ENCODE measurements around the gene DUSP12. TPM values are rescaled to one million over a fixed set of nuclear protein-coding genes. Genes with fewer than 3 reads are reported as not detected.

The DUSP12 gene
- total RNA-seq, 1 donor from 2014 or later: 26.2 TPM

- TF ChIP-seq, protein P1, sequence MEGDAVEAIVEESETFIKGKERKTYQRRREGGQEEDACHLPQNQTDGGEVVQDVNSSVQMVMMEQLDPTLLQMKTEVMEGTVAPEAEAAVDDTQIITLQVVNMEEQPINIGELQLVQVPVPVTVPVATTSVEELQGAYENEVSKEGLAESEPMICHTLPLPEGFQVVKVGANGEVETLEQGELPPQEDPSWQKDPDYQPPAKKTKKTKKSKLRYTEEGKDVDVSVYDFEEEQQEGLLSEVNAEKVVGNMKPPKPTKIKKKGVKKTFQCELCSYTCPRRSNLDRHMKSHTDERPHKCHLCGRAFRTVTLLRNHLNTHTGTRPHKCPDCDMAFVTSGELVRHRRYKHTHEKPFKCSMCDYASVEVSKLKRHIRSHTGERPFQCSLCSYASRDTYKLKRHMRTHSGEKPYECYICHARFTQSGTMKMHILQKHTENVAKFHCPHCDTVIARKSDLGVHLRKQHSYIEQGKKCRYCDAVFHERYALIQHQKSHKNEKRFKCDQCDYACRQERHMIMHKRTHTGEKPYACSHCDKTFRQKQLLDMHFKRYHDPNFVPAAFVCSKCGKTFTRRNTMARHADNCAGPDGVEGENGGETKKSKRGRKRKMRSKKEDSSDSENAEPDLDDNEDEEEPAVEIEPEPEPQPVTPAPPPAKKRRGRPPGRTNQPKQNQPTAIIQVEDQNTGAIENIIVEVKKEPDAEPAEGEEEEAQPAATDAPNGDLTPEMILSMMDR (conservative IDR thresholded peaks at IDR 0.05; ENCODE audit: low read depth, low read length): no peak
- H3K4me3 ChIP-seq (ENCODE audit: low read depth, low read length): no peak overlapping the region
- no peak for DNase-seq (ENCODE audit: low read depth)
These were observed 20.7 kb downstream of the DUSP12 start for GRCh38 chr1:161770250-161770649.

GRCh38 chr1:161771161-161771560 lies 21.6 kb downstream of the DUSP12 start:
- TF ChIP-seq, protein P1 (conservative IDR thresholded peaks at IDR 0.05; ENCODE audit: low read depth, low read length): no peak

GRCh38 chr1:161771973-161772372 lies 22.4 kb downstream of the DUSP12 start:
- H3K4me3 ChIP-seq (ENCODE audit: low read depth, low read length): no peak overlapping the region
- no peak for DNase-seq (ENCODE audit: low read depth)
- TF ChIP-seq, protein P1 (conservative IDR thresholded peaks at IDR 0.05; ENCODE audit: low read depth, low read length): no peak

More at GRCh38 chr1:161771161-161771560, 21.6 kb downstream of the DUSP12 start:
- no peak for DNase-seq (ENCODE audit: low read depth)
- H3K4me3 ChIP-seq (ENCODE audit: low read depth, low read length): no peak overlapping the region

GRCh38 chr1:161772397-161772796 lies 22.8 kb downstream of the DUSP12 start:
- TF ChIP-seq, protein P1 (conservative IDR thresholded peaks at IDR 0.05; ENCODE audit: low read depth, low read length): no peak
- DNase-seq (ENCODE audit: low read depth): no peak
- H3K4me3 ChIP-seq (ENCODE audit: low read depth, low read length): no peak overlapping the region

- DNase-seq (ENCODE audit: low read depth): no peak
- H3K4me3 ChIP-seq (ENCODE audit: low read depth, low read length): no peak overlapping the region
- TF ChIP-seq, protein P1 (conservative IDR thresholded peaks at IDR 0.05; ENCODE audit: low read depth, low read length): no peak
These were observed 24.2 kb downstream of the DUSP12 start for GRCh38 chr1:161773791-161774190.

DNA sequence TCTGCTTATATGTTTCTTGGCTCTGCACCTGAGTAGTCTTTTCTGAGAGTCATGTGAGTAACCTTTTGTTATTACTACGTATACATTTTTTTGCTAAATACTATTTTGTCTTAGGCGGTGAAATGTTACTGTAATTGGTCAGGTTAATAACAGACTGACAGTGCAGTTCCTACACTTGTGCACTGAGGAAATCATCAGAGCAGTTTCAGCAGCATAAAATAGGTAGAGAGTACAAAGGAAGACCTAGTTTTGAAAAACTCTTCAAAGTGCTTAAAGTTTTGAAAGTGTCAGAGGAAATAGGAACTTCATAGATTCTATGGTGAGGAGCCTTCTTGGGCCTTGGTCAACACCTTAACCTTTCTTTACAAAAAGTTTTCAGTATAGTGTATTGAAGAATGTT lies 27.7 kb downstream of the DUSP12 start:
- H3K4me3 ChIP-seq (ENCODE audit: low read depth, low read length): no peak overlapping the region
- no peak for DNase-seq (ENCODE audit: low read depth)
- TF ChIP-seq, protein P1 (conservative IDR thresholded peaks at IDR 0.05; ENCODE audit: low read depth, low read length): no peak

DNA sequence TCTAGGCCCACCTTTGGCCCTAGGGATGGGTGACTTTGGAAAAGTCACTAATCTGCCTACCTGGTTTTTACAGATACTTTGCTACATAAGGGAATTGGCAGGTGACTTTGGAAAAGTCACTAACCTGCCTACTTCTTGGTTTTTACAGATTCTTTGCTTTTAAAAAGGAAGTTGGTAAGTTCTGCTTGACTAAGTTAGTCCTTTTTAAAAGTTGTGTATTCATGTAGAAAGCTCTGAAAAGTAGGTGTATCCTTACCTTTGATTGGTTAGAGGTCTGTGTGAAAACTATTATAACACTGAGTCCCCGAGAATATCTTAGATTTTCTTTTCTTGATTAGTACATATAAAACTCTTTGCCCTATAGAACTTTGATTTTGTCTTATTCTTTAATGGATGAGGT lies 28.9 kb downstream of the DUSP12 start:
- TF ChIP-seq, protein P1 (conservative IDR thresholded peaks at IDR 0.05; ENCODE audit: low read depth, low read length): no peak
- DNase-seq (ENCODE audit: low read depth): no peak
- no peak overlapping the region for H3K4me3 ChIP-seq (ENCODE audit: low read depth, low read length)
